HepG2 (cell line): ENCODE results near the gene RGS8.

Experiments used
- BRCA1 ChIP-seq: sonication (generic); formaldehyde crosslinking; IDR thresholded peaks from 2 replicates; pipeline ENCODE4 v1.4.0; 2020; ENCODE audit warnings: missing genetic modification reagents
- CBFB ChIP-seq: sonication (generic); formaldehyde crosslinking; IDR thresholded peaks from 2 replicates; pipeline ENCODE4 v1.4.0; 2020; ENCODE audit warnings: missing genetic modification reagents
- CHD2 ChIP-seq: IDR thresholded peaks from 2 replicates; pipeline ENCODE4 v1.6.1; 2011; ENCODE audit warnings: low read depth, low read length, improper control_type of control experiment
- EZH2 ChIP-seq: conservative IDR thresholded peaks from 2 replicates; pipeline ENCODE4 v1.6.1; 2012; ENCODE audit warnings: mild to moderate bottlenecking, low read depth, low read length, moderate library complexity
- NR1H2 ChIP-seq: sonication (generic); formaldehyde crosslinking; IDR thresholded peaks from 2 replicates; pipeline ENCODE4 v1.8.1; 2022; ENCODE audit warnings: low read depth, missing genetic modification reagents, borderline replicate concordance
- ZBTB2 ChIP-seq: sonication (generic); formaldehyde crosslinking; IDR thresholded peaks from 2 replicates; pipeline ENCODE4 v1.8.0; 2022; ENCODE audit warnings: low read depth, missing genetic modification reagents
- ZNF780A ChIP-seq: sonication (generic); formaldehyde crosslinking; IDR thresholded peaks from 2 replicates; pipeline ENCODE4 v1.8.0; 2022; ENCODE audit warnings: mild to moderate bottlenecking, missing genetic modification reagents, moderate library complexity
- TF ChIP-seq, protein P1 (sequence below): sonication (generic); formaldehyde crosslinking; IDR thresholded peaks from 2 replicates; pipeline ENCODE4 v1.8.1; 2023; ENCODE audit warnings: missing genetic modification reagents, mild to moderate bottlenecking, borderline replicate concordance
- TF ChIP-seq, protein P2 (sequence below): sonication (generic); formaldehyde crosslinking; IDR thresholded peaks from 2 replicates; pipeline ENCODE4 v1.5.0; 2020; ENCODE audit warnings: mild to moderate bottlenecking, missing genetic modification reagents, moderate library complexity

DNA sequence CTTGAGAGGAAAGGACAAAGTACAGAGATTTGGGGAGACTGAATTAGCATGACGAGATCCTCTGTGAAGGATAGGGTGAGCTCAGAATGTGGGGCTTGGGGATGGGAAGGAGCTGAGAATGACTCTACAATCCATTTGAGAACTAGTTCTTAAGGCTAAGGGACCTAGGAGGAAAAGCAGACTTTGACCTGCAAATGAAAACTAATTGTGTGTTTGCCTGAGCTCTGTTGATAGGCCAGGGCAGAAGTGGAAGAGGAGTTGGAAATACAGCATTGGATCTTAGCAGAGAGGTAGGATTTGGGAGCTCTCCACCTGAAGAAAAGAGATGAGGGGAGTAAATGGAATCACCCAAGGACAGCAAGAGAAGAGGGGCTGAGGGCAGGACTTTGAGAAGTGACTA, 2.1 kb upstream of the RGS8 start:
- TF ChIP-seq CBFB (CRISPR knock-in tag) (no peak), BRCA1 (CRISPR knock-in tag) (no peak), ZNF780A (CRISPR knock-in tag) (no peak), CHD2 (no peak), EZH2 (no peak), NR1H2 (no peak), ZBTB2 (CRISPR knock-in tag) (no peak)
- TF ChIP-seq, protein P1, sequence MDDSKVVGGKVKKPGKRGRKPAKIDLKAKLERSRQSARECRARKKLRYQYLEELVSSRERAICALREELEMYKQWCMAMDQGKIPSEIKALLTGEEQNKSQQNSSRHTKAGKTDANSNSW (CRISPR knock-in tag) = no peak
- TF ChIP-seq, protein P2, sequence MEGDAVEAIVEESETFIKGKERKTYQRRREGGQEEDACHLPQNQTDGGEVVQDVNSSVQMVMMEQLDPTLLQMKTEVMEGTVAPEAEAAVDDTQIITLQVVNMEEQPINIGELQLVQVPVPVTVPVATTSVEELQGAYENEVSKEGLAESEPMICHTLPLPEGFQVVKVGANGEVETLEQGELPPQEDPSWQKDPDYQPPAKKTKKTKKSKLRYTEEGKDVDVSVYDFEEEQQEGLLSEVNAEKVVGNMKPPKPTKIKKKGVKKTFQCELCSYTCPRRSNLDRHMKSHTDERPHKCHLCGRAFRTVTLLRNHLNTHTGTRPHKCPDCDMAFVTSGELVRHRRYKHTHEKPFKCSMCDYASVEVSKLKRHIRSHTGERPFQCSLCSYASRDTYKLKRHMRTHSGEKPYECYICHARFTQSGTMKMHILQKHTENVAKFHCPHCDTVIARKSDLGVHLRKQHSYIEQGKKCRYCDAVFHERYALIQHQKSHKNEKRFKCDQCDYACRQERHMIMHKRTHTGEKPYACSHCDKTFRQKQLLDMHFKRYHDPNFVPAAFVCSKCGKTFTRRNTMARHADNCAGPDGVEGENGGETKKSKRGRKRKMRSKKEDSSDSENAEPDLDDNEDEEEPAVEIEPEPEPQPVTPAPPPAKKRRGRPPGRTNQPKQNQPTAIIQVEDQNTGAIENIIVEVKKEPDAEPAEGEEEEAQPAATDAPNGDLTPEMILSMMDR = no peak
